Daoy (cell line): ENCODE results near the gene DPP10. TPM values are rescaled to one million over a fixed set of nuclear protein-coding genes. Genes with fewer than 3 reads are reported as not detected.
"Not testable (repeated sequence)": the region's sequence is repeated elsewhere in the genome, so short reads cannot be mapped to it uniquely, and the experiment has no call there.

Source experiments
- DNase-seq: peaks from one replicate; pipeline ENCODE4 v3.0.0-alpha.2; 2015; ENCODE audit warnings: low read depth
- total RNA-seq: library from RNA; depleted of rRNA; stranded (reverse); fragments of >200 nt; shearing (Covaris generic); gene quantifications from 2 replicates; pipeline ENCODE4 v1.2.3, GENCODE V29; 2014

The DPP10 gene
- total RNA-seq, 1 experiment from 2014 or later = not detected

GRCh38 chr2:115422004-115422634 is 979.7 kb downstream of the DPP10 start:
- no peak for DNase-seq

DNA sequence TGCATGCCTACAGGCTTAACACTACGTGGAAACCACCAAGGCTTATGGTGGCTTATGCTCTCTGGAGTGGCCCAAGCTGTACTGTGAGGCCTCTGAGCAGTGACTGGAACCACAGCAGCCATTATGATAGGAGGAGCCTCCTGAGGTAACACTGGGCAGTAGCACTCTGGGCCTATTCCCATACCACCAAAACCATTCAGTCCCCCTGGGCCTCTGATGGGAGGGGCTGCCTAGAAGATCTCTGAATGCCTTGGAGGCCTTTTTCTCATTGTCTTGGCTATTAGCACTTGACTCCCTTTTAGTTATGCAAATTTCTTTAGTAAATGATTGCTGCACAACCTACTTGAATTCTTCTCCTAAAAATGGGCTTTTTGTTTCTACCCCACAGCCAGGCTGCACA is 985.0 kb downstream of the DPP10 start:
- DNase-seq = no peak

DNA sequence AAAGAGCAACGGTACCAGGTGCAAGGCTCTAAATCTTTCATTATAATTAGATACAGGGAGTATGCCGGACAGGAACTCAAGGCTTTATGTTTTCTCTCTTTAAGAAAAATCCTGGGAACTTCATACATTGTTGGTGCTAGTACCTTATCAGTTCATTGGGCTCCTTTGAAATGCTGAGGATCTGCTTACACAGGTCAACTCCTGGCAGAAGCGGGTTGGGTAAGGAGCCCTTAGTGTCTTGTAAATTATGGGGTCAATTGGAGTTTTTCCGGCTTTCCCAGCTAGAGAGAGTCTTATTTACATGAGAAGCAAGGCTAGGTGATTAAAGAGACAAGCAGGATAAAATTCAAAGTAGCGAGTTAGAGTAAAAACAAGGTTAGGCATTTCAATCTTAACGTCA is 998.3 kb downstream of the DPP10 start:
- DNase-seq = not testable (repeated sequence)

- DNase-seq = no peak
Measured at GRCh38 chr2:115443539-115444185, 1001.2 kb downstream of the DPP10 start.

DNA sequence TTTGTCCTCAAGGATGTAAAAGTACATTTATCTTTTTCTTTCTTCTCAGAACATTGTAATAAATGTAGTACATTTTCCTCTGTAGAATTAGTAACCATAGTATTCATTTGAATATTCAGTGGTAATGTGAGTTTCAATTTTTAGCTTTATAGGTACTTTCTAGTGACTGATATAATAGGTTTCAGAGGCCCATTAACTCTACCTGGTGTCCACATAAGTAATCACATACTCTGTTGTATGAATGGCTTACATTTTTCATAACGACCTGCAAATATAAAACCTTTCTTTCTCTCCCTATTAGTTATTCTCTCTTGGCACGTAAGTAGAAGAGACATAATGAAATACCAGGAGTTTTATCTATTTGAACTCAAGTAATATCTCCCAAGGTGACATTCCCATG is 1017.6 kb downstream of the DPP10 start:
- no peak for DNase-seq

DNA sequence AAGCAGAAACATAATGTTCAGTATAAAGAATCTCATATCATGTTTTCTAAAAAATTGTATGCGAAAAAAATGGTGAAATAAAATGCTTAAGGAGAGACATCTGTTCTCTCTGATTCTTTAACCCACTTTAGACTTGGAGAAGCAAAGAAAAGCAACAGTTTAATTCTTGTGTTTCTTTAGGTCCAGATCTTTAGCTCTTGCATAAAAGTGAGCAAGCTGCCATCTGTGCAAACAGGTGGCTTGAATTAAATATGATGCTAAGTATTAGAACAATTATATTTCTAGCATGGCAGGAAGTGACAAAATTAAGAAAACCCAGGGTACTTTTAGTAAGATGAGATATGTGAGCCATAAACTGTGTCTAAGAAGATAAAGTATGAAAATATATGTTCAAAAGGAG is 1038.3 kb downstream of the DPP10 start:
- DNase-seq = no peak

DNA sequence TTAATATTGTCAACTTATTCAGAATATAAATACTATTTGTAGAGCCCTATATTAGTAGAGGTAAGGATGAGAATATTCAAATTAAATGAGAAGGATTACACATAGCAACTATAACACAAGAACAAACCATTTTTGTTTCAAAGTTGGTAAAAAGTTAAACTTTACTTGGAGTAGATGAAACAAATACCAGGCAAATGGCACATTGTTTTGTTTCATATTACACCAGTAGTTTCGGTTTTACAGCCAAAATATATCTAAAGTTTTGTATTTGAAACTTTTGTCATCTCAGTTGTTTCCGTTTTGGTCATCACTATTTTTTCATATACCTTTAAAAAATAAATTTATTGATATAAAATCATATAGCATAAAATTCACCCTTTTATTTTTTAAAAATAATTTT is 1039.4 kb downstream of the DPP10 start:
- DNase-seq = no peak

GRCh38 chr2:115483666-115484065 is 1041.2 kb downstream of the DPP10 start:
- DNase-seq = no peak

GRCh38 chr2:115484486-115484885 is 1042.0 kb downstream of the DPP10 start:
- no peak for DNase-seq

DNA sequence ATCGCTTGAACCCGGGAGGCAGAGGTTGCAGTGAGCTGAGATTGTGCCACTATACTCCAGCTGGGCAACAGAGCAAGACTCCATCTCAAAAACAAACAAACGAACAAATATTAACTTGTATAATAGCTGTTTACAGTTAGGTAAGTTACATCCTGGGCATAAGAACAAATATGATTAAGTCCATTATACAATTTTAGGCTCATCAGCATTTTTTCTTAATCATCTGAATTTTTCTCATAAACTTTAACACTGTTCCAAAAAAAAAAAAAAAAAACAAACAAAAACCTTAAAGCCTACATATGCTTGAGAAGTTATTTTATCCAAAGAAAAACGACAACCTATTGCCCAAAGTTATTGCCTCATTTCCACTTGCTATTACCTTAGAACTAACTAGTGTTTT is 1042.5 kb downstream of the DPP10 start:
- no peak for DNase-seq

- no peak for DNase-seq
Measured at GRCh38 chr2:115491186-115491793, 1048.8 kb downstream of the DPP10 start.

DNA sequence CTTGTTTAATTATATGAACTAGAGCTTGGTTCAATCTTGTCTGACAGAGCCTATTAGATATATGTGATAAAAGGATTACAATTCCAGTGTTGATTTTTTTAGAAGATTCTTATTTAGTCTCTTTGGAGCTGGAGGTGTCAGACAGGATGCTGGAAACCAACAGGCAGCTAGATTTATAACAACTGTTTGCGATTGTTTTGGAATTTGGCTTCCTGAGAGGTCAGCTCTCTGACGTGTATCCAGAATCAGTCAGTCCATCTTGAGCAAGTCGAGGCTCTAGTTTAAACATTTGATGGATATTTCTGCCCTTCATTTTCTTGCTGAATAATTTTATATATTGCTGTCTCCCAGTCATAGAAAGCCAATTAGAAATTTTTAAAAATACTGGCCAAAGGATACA is 1062.9 kb downstream of the DPP10 start:
- no peak for DNase-seq

DNA sequence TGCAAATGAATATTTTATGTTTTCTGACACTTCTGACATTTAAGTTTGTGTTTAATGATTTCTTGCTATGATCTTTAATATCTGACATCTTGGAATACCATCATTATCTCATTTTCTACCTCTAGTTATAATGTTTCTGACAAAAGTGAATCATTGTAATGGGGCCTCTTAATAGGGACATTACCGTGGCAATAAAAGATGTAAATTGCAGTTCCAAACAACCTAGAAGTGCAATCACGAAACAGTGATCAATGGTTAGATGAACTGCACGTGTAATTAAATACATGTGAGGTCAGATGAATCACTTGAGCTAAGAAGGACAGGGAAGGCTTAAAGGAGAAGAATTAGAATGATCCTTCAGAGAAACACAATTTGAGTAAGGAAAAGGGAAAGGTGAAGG is 1078.3 kb downstream of the DPP10 start:
- no peak for DNase-seq

DNA sequence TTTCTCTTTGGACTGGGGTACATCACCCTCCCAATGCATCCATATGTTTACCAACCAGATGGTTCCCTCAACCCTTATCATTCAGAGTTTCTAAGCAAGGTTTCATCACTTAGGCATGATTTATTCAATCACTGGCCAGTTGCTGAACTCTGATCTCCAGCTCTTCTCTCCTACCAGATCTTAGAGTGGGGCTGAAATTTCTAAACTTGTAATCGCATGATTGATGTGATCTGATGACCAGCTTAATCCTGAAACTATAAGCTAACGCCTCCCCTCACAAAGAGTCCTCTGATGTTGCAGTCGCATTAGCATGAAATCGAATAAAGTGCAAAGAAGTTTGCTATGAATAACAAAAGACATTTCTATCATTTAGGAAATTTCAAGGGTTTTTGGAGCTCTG is 1082.0 kb downstream of the DPP10 start:
- no peak for DNase-seq

DNA sequence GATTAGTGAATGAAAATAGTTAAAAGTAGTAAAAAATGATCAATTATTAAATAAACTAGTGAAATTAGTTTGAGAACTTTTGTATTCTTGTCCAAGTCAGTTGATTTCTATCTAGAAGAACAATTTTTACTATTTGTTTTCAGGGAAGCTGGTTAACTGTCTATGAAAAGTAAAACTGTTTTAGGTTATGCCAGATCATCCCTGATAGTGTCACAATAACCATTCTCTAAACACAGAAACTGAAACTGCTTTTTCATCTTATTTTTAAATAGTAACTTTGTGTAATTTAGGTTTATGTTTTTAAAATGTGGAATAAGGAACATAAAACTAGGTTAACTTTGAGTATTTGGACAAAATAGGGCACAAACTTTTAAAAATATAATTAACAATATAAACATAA is 1087.2 kb downstream of the DPP10 start:
- DNase-seq = no peak

DNA sequence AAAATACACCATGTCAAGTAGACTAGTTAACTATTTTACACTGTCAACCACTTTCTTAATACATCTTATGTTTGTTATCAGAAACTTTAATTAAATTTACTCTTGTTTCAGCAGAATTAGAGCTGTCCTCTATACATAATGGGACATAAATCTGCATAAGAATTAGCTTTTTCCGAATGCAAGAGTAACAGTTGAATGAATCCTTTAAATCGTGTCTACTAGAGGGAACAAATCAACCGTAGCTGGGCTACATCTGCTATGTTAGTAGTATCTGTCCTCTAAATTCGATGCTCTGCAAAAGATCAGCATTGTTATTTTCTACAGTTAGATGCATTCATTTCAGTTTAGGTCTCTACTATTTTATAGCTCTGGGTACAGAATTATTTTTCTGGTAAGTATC is 1090.6 kb downstream of the DPP10 start:
- DNase-seq = no peak

- no peak for DNase-seq
Measured at GRCh38 chr2:115541814-115542213, 1099.4 kb downstream of the DPP10 start.

GRCh38 chr2:115542331-115542730 is 1099.9 kb downstream of the DPP10 start:
- DNase-seq = no peak

- no peak for DNase-seq
Measured at GRCh38 chr2:115543024-115543423, 1100.6 kb downstream of the DPP10 start.

- DNase-seq = no peak
Measured at GRCh38 chr2:115543461-115543860, 1101.0 kb downstream of the DPP10 start.

GRCh38 chr2:115549611-115550130 is 1107.2 kb downstream of the DPP10 start:
- no peak for DNase-seq

GRCh38 chr2:115552726-115553125 is 1110.3 kb downstream of the DPP10 start:
- no peak for DNase-seq

- DNase-seq = no peak
Measured at GRCh38 chr2:115554153-115554552, 1111.7 kb downstream of the DPP10 start.
